ENCODE measurements around the gene ULBP2. TPM values are rescaled to one million over a fixed set of nuclear protein-coding genes. Genes with fewer than 3 reads are reported as not detected.
"Not testable (repeated sequence)": the region's sequence is repeated elsewhere in the genome, so short reads cannot be mapped to it uniquely, and the experiment has no call there.

Gene ULBP2
- total RNA-seq, 1 donor from 2014 or later, result 9.9 TPM

DNA sequence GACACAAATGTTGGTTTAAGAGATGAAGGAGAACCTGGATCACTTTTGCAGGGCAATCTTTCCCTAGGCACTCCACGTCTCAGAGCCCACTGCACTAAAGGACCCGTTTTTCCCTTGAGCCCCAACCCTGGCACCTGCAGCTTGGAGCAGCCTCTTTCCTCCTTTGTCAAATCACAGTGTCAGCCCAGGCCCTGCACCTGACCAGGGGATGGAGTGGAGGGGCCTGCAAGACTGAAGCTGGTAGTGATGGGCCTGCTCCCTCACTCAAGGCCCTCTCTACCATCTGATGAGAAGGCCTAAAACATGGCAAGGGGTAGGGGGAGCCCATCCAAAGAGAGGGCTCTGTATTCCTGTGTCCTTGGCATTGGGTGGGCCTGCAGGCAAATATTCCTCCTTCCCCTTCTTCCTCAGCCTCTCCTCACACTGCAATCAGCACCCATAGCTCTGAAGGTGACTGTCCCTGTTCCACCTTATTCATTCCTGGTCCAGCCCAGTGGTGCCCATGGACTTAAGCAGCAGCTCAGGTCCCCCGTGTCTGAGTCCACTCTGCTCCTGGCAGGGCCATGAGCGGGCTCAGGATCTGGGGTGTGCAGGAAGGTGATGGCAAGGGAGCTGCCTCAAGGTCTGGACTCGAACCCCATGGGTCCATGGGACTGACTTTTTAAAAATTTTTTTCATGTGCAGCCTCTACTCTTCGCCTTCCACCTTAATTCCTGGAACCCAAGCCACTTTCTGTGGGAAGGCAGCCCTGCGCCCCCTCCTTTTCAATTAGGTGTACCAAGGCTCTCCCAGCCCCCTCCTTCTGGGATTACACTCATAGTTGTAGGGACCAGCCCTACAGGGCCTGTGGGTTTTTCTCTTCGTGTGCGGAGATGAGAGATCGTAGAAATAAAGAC lies 25.6 kb upstream of the ULBP2 start:
- Mint-ChIP-seq H3K4me3 (ENCODE audit: unreplicated experiment) (no peak overlapping the region), H3K36me3 (ENCODE audit: low read depth, unreplicated experiment) (peaks cover 11% of the 10 kb centered on the region), H3K4me1 (ENCODE audit: unreplicated experiment) (peaks cover 31% of the 10 kb centered on the region), H3K27ac (ENCODE audit: unreplicated experiment) (no peak overlapping the region), H3K9me3 (ENCODE audit: unreplicated experiment) (no peaks in the 10 kb centered on the region), H3K27me3 (ENCODE audit: unreplicated experiment) (peaks cover 7% of the 10 kb centered on the region)
- TF ChIP-seq, protein P1, sequence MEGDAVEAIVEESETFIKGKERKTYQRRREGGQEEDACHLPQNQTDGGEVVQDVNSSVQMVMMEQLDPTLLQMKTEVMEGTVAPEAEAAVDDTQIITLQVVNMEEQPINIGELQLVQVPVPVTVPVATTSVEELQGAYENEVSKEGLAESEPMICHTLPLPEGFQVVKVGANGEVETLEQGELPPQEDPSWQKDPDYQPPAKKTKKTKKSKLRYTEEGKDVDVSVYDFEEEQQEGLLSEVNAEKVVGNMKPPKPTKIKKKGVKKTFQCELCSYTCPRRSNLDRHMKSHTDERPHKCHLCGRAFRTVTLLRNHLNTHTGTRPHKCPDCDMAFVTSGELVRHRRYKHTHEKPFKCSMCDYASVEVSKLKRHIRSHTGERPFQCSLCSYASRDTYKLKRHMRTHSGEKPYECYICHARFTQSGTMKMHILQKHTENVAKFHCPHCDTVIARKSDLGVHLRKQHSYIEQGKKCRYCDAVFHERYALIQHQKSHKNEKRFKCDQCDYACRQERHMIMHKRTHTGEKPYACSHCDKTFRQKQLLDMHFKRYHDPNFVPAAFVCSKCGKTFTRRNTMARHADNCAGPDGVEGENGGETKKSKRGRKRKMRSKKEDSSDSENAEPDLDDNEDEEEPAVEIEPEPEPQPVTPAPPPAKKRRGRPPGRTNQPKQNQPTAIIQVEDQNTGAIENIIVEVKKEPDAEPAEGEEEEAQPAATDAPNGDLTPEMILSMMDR (IDR thresholded peaks at IDR 0.05; ENCODE audit: unreplicated experiment), result no peak
- DNase-seq (ENCODE audit: low spot score), result no peak

DNA sequence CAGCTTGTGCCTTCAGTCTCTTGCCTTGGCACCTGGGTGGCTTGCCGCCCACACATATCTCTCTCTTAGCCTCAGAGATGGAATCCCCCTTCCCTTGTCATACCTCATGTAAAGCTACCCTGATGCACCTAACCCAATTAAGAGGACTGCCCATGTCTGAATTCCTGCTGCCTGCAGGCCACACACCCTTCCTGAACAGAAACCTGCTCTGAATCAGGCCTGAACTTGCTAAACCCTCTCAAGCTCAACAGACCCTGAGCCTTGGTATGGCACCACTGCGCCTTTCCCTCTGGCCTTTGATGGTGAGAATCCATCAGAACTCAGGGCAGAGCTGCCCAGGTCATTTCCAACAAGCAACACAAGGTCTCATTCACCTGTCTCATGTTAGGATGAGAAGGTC lies 24.1 kb upstream of the ULBP2 start:
- TF ChIP-seq, protein P1 (IDR thresholded peaks at IDR 0.05; ENCODE audit: unreplicated experiment), result no peak

DNA sequence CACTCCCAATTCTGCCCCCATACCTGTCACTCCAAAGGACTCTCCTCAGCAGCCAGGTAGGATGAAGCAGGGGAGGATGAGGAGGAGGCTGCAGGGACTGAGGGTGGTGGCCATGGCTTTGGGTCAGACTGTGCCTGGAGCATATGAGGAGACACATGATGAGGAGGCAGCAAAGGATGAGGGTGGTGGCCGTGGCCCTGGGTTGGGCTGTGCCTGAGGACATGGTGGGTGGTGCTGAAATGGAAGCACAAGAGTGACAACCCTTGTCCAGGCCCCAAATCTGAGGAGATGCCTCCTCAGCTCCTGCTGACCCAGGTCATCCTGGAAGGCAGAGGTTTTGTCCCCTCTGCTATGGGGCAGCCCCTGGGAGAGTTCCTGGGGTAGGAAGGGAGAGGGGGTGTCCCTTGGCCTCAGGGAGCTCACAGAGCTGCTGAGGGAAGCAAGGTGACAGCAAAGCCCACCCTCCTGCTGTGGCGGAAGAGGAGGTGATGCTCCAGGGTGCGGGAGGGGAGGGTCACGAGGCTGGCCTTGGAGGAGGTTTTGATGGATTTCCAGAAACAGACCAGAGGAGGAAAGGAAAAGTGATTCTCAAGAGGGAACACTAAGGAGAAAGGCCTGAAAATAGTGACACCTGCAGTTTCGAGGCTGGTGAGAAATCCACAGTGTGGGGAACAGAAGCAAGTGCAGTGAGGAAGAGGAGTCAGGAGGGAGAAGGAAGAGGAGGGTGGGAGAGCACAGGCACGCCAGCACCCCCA lies 23.5 kb upstream of the ULBP2 start:
- Mint-ChIP-seq H3K4me1 (ENCODE audit: unreplicated experiment) (peaks cover 38% of the 10 kb centered on the region), H3K9me3 (ENCODE audit: unreplicated experiment) (no peaks in the 10 kb centered on the region), H3K27ac (ENCODE audit: unreplicated experiment) (no peak overlapping the region), H3K36me3 (ENCODE audit: low read depth, unreplicated experiment) (peaks cover 12% of the 10 kb centered on the region), H3K27me3 (ENCODE audit: unreplicated experiment) (peaks cover 22% of the 10 kb centered on the region), H3K4me3 (ENCODE audit: unreplicated experiment) (no peak overlapping the region)
- no peak for DNase-seq (ENCODE audit: low spot score)
- TF ChIP-seq, protein P1 (IDR thresholded peaks at IDR 0.05; ENCODE audit: unreplicated experiment), result no peak

More for the DNA sequence above, 24.1 kb upstream of the ULBP2 start:
- Mint-ChIP-seq H3K27me3 (ENCODE audit: unreplicated experiment) (peaks cover 17% of the 10 kb centered on the region), H3K27ac (ENCODE audit: unreplicated experiment) (no peak overlapping the region), H3K4me1 (ENCODE audit: unreplicated experiment) (peaks cover 37% of the 10 kb centered on the region), H3K9me3 (ENCODE audit: unreplicated experiment) (no peaks in the 10 kb centered on the region), H3K4me3 (ENCODE audit: unreplicated experiment) (no peak overlapping the region), H3K36me3 (ENCODE audit: low read depth, unreplicated experiment) (peaks cover 12% of the 10 kb centered on the region)
- DNase-seq (ENCODE audit: low spot score), result no peak

DNA sequence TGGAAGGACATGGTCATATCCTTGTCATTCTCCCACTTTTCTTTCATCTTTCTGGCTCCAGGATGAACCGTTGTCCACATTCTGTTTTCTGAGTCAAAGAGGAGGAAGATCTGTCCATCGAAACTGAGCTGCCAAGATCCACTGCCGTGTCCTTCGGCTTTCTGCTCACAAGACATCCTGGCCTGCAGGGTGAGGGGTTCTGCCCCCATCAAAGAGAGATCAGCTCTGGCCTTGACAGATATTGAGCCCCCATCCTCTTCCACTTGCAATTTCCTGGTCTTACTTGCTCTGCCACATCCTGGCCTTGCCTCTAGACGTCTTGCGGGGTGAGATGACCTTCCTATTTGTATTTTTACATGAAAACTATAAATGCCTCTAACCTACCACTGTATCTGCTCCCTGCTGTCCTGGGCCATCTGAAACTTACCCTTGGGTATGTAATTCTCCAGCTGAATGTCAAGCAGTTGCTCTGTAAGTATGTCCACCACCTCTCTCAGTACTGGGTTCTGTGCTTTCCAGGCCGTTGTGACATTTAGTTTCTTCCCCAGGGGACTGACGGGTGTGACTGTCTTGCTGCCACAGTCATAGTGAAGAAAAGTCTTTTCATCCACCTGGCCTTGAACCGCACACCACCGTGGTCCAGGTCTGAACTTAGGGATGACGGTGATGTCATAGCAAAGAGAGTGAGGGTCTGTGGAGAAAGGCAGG lies 22.5 kb upstream of the ULBP2 start:
- H3K4me3 Mint-ChIP-seq (ENCODE audit: unreplicated experiment); H3K9me3 Mint-ChIP-seq (ENCODE audit: unreplicated experiment); H3K27ac Mint-ChIP-seq (ENCODE audit: unreplicated experiment); DNase-seq (ENCODE audit: low spot score): not testable (repeated sequence)
- Mint-ChIP-seq H3K36me3 (ENCODE audit: low read depth, unreplicated experiment) (peaks cover 12% of the 10 kb centered on the region), H3K4me1 (ENCODE audit: unreplicated experiment) (peaks cover 33% of the 10 kb centered on the region), H3K27me3 (ENCODE audit: unreplicated experiment) (peaks cover 24% of the 10 kb centered on the region)

DNA sequence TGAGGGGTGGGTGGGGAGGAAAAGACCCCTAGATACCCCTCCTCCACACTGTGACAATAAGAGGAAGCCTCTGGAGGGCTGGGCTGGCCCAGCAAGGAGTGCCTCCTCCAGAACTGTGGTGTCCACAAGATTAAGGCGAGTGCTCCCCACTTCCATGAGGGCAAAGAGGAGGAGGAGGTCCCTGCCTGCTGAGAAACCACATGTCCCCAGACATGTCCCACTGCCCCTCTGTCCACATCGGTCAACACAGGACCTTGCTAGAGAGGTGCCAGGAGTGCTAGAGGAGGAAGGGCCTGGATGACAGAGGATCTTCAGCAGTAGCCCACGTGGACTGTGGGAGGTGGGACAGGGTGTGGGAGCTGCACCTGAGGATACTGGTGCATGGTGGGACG lies 22.0 kb upstream of the ULBP2 start:
- H3K9me3 Mint-ChIP-seq (ENCODE audit: unreplicated experiment), result no peaks in the 10 kb centered on the region
- H3K27ac Mint-ChIP-seq (ENCODE audit: unreplicated experiment), result no peak overlapping the region
- peaks cover 24% of the 10 kb centered on the region for H3K27me3 Mint-ChIP-seq (ENCODE audit: unreplicated experiment)
- no peak for DNase-seq (ENCODE audit: low spot score)
- TF ChIP-seq, protein P1 (IDR thresholded peaks at IDR 0.05; ENCODE audit: unreplicated experiment), result no peak
- H3K36me3 Mint-ChIP-seq (ENCODE audit: low read depth, unreplicated experiment), result peaks cover 12% of the 10 kb centered on the region
- no peak overlapping the region for H3K4me3 Mint-ChIP-seq (ENCODE audit: unreplicated experiment)
- peaks cover 31% of the 10 kb centered on the region for H3K4me1 Mint-ChIP-seq (ENCODE audit: unreplicated experiment)

Measured in endothelial cell (in vitro differentiated cells).